ENCODE results near the gene TUT7. TPM values are rescaled to one million over a fixed set of nuclear protein-coding genes. Genes with fewer than 3 reads are reported as not detected.
"Not testable (repeated sequence)": the region's sequence is repeated elsewhere in the genome, so short reads cannot be mapped to it uniquely, and the experiment has no call there.

The TUT7 gene
- total RNA-seq, 1 donor from 2014 or later = 11.8 TPM

GRCh38 chr9:86312959-86313358 is 41.3 kb downstream of the TUT7 start:
- ATAC-seq; DNase-seq (ENCODE audit: missing footprints); intact Hi-C loops (cut with DNase I): not testable (repeated sequence)

- intact Hi-C loops (cut with DNase I) = no loop called here
- no peak for DNase-seq (ENCODE audit: missing footprints)
- ATAC-seq = no peak
These were observed 45.5 kb downstream of the TUT7 start for GRCh38 chr9:86308687-86309086.

- DNase-seq (ENCODE audit: missing footprints) = no peak
- ATAC-seq = no peak
- intact Hi-C loops (cut with DNase I) = no loop called here
These were observed 49.9 kb downstream of the TUT7 start for GRCh38 chr9:86304236-86304730.

GRCh38 chr9:86303316-86303975 is 50.8 kb downstream of the TUT7 start:
- no peak for DNase-seq (ENCODE audit: missing footprints)
- no peak for ATAC-seq
- intact Hi-C loops (cut with DNase I) = no loop called here

- intact Hi-C loops (cut with DNase I) = no loop called here
- ATAC-seq = no peak
- DNase-seq (ENCODE audit: missing footprints) = no peak
These were observed 52.5 kb downstream of the TUT7 start for GRCh38 chr9:86301686-86302085.

- intact Hi-C loops (cut with DNase I) = no loop called here
- ATAC-seq (no peak), DNase-seq (ENCODE audit: missing footprints) (no peak)
These were observed 53.5 kb downstream of the TUT7 start for GRCh38 chr9:86300701-86301100.

- no peak for DNase-seq (ENCODE audit: missing footprints)
- intact Hi-C loops (cut with DNase I) = no loop called here
- ATAC-seq = no peak
These were observed 55.3 kb downstream of the TUT7 start for GRCh38 chr9:86298873-86299272.

- intact Hi-C loops (cut with DNase I); ATAC-seq; DNase-seq (ENCODE audit: missing footprints): not testable (repeated sequence)
These were observed 63.9 kb downstream of the TUT7 start for GRCh38 chr9:86290341-86290740.

- intact Hi-C loops (cut with DNase I) = loop anchor here (10.0 kb wide), 1 partner anchor 84 kb away; no protein-coding TSS in a partner anchor
- no peak for DNase-seq (ENCODE audit: missing footprints)
- ATAC-seq = no peak
These were observed 65.6 kb downstream of the TUT7 start for GRCh38 chr9:86288499-86289198.

GRCh38 chr9:86287013-86287412 is 67.2 kb downstream of the TUT7 start:
- DNase-seq (ENCODE audit: missing footprints) = no peak
- intact Hi-C loops (cut with DNase I) = loop anchor here (10.0 kb wide), 1 partner anchor 82 kb away; no protein-coding TSS in a partner anchor
- ATAC-seq = no peak

- intact Hi-C loops (cut with DNase I) = loop anchor here (10.0 kb wide), 1 partner anchor 81 kb away; no protein-coding TSS in a partner anchor
- ATAC-seq = no peak
- DNase-seq (ENCODE audit: missing footprints) = no peak
These were observed 67.9 kb downstream of the TUT7 start for GRCh38 chr9:86286278-86286677.

- intact Hi-C loops (cut with DNase I) = loop anchor here (10.0 kb wide), 1 partner anchor 80 kb away; no protein-coding TSS in a partner anchor
- ATAC-seq = no peak
These were observed 68.9 kb downstream of the TUT7 start for GRCh38 chr9:86285261-86285660.

GRCh38 chr9:86282979-86283535 is 71.2 kb downstream of the TUT7 start:
- DNase-seq (ENCODE audit: missing footprints) = no peak
- intact Hi-C loops (cut with DNase I) = loop anchor here (10.0 kb wide), 1 partner anchor 78 kb away; no protein-coding TSS in a partner anchor
- ATAC-seq = peak; percentile 21

More at GRCh38 chr9:86285261-86285660, 68.9 kb downstream of the TUT7 start:
- no peak for DNase-seq (ENCODE audit: missing footprints)

- ATAC-seq (peak; percentile 97), DNase-seq (ENCODE audit: missing footprints) (peak; percentile 99)
- intact Hi-C loops (cut with DNase I) = loop anchor here (10.0 kb wide), 1 partner anchor 78 kb away; no protein-coding TSS in a partner anchor
These were observed 71.9 kb downstream of the TUT7 start, which contains the start of gene ISCA1 for GRCh38 chr9:86282077-86282978. Gene ISCA1 (minus strand): TSS chr9:86282538. CDS start chr9:86282458, 80 bp downstream.

GRCh38 chr9:86281593-86282076 is 72.6 kb downstream of the TUT7 start:
- ATAC-seq (no peak), DNase-seq (ENCODE audit: missing footprints) (no peak)
- intact Hi-C loops (cut with DNase I) = loop anchor here (10.0 kb wide), 1 partner anchor 77 kb away; no protein-coding TSS in a partner anchor

GRCh38 chr9:86280580-86280979 is 73.6 kb downstream of the TUT7 start:
- intact Hi-C loops (cut with DNase I) = loop anchor here (10.0 kb wide), 1 partner anchor 76 kb away; no protein-coding TSS in a partner anchor
- DNase-seq (ENCODE audit: missing footprints) = no peak
- ATAC-seq = no peak

- DNase-seq (ENCODE audit: missing footprints) (no peak), ATAC-seq (no peak)
- intact Hi-C loops (cut with DNase I) = loop anchor here (10.0 kb wide), 1 partner anchor 75 kb away; no protein-coding TSS in a partner anchor
These were observed 74.4 kb downstream of the TUT7 start for GRCh38 chr9:86279839-86280238.

GRCh38 chr9:86277072-86277471 is 77.1 kb downstream of the TUT7 start:
- ATAC-seq (no peak), DNase-seq (ENCODE audit: missing footprints) (no peak)
- intact Hi-C loops (cut with DNase I) = no loop called here
